Globus pallidus (tissue), 1 donor: Measurements from ENCODE around the gene AADACL4.
"Not testable (repeated sequence)": the region's sequence is repeated elsewhere in the genome, so short reads cannot be mapped to it uniquely, and the experiment has no call there.

ENCODE experiments used
- DNase-seq: peaks from one replicate; pipeline ENCODE4 v3.0.0-alpha.2; 2015; ENCODE audit warnings: low spot score

The AADACL4 gene

GRCh38 chr1:12658531-12659453 lies 14.9 kb downstream of the AADACL4 start:
- peak; percentile 47 for DNase-seq

- no peak for DNase-seq
Observed at GRCh38 chr1:12661606-12662219, 17.8 kb downstream of the AADACL4 start.

GRCh38 chr1:12662556-12662955 lies 18.7 kb downstream of the AADACL4 start:
- DNase-seq: no peak

GRCh38 chr1:12665511-12665910 lies 21.6 kb downstream of the AADACL4 start:
- no peak for DNase-seq

GRCh38 chr1:12666141-12666735 lies 22.4 kb downstream of the AADACL4 start:
- no peak for DNase-seq

GRCh38 chr1:12669529-12670068 lies 25.7 kb downstream of the AADACL4 start:
- DNase-seq: no peak

GRCh38 chr1:12674358-12674757 lies 30.5 kb downstream of the AADACL4 start:
- no peak for DNase-seq

GRCh38 chr1:12676122-12676521 lies 32.2 kb downstream of the AADACL4 start:
- not testable (repeated sequence) for DNase-seq

- peak; percentile 44 for DNase-seq
Observed at GRCh38 chr1:12677565-12677964, 33.7 kb downstream of the AADACL4 start.

- DNase-seq: no peak
Observed at GRCh38 chr1:12678350-12678749, 34.5 kb downstream of the AADACL4 start.

GRCh38 chr1:12678820-12679219 lies 34.9 kb downstream of the AADACL4 start:
- DNase-seq: no peak

GRCh38 chr1:12690156-12690555 lies 46.3 kb downstream of the AADACL4 start:
- peak; percentile 72 for DNase-seq

GRCh38 chr1:12692967-12693782 lies 49.3 kb downstream of the AADACL4 start:
- no peak for DNase-seq

GRCh38 chr1:12696658-12697057 lies 52.8 kb downstream of the AADACL4 start:
- no peak for DNase-seq

- no peak for DNase-seq
Observed at GRCh38 chr1:12697397-12697796, 53.5 kb downstream of the AADACL4 start.

- DNase-seq: no peak
Observed at GRCh38 chr1:12703821-12704451, 60.1 kb downstream of the AADACL4 start.

GRCh38 chr1:12706061-12706460 lies 62.2 kb downstream of the AADACL4 start:
- DNase-seq: no peak

GRCh38 chr1:12708396-12709090 lies 64.7 kb downstream of the AADACL4 start:
- no peak for DNase-seq

- DNase-seq: no peak
Observed at GRCh38 chr1:12709091-12709491, 65.2 kb downstream of the AADACL4 start.

GRCh38 chr1:12709696-12710095 lies 65.8 kb downstream of the AADACL4 start:
- no peak for DNase-seq

- DNase-seq: no peak
Observed at GRCh38 chr1:12711536-12711935, 67.7 kb downstream of the AADACL4 start.
